Kidney (tissue), 14 donors: ENCODE data around the gene PPP2CA. TPM values are rescaled to one million over a fixed set of nuclear protein-coding genes. Genes with fewer than 3 reads are reported as not detected.
"Not testable (repeated sequence)": the region's sequence is repeated elsewhere in the genome, so short reads cannot be mapped to it uniquely, and the experiment has no call there.

Experiments
- DNase-seq, 5 donors: peaks; one replicate each; pipeline ENCODE4 v3.0.0-alpha.2; 2013 to 2020
- FAIRE-seq: peaks from 2 replicates; lab custom pipeline; 2012; peaks lifted over from hg19 to GRCh38; lab: Jason Lieb, UNC
- H3K27ac ChIP-seq, 2 donors: one replicate each; pipeline ENCODE4 v1.7.0; 2013; ENCODE audit warnings: low read depth in 2 of 2, low read length in 2 of 2, inconsistent platforms in 1 of 2
- H3K27me3 ChIP-seq: one replicate; pipeline ENCODE4 v1.7.1; 2013; ENCODE audit warnings: low read length, inconsistent platforms; ENCODE audit not compliant: control insufficient read depth, insufficient read depth
- H3K36me3 ChIP-seq, 3 donors: one replicate each; pipeline versions ENCODE4 v1.7.0 to v1.7.1; 2013; ENCODE audit warnings: low read length in 3 of 3, control low read depth in 1 of 3, inconsistent platforms in 1 of 3; ENCODE audit not compliant: insufficient read depth in 3 of 3, control insufficient read depth in 2 of 3
- H3K4me1 ChIP-seq, 3 donors: one replicate each; pipeline versions ENCODE4 v1.7.0 to v1.7.1; 2013; ENCODE audit warnings: low read length in 3 of 3, inconsistent platforms in 1 of 3, low read depth in 1 of 3; ENCODE audit not compliant: control insufficient read depth in 2 of 3, insufficient read depth in 2 of 3
- H3K4me3 ChIP-seq, 3 donors: one replicate each; pipeline versions ENCODE4 v1.7.0 to v1.8.1; 2013; ENCODE audit warnings: low read length in 3 of 3, control low read depth in 1 of 3, inconsistent platforms in 1 of 3
- H3K9ac ChIP-seq, 3 donors: one replicate each; pipeline versions ENCODE4 v1.7.0 to v1.7.1; 2013; ENCODE audit warnings: low read length in 3 of 3, control low read depth in 1 of 3, inconsistent platforms in 1 of 3
- H3K9me3 ChIP-seq, 3 donors: one replicate each; pipeline versions ENCODE4 v1.7.0 to v1.7.1; 2013; ENCODE audit warnings: low read length in 3 of 3, control low read depth in 1 of 3, inconsistent platforms in 1 of 3; ENCODE audit not compliant: control insufficient read depth in 2 of 3, insufficient read depth in 1 of 3
- CTCF ChIP-seq: IDR thresholded peaks from 3 replicates; pipeline ENCODE4 v1.5.1; 2012; ENCODE audit warnings: mild to moderate bottlenecking, moderate library complexity, borderline replicate concordance; ENCODE audit not compliant: insufficient read depth; ENCODE audit errors: extremely low read depth
- intact Hi-C: fragments of 100-400 bp; cut with DNase I; formaldehyde crosslinking; loops from one replicate; pipeline ENCODE4 v1.11.1; 2022
- polyA plus RNA-seq: library from polyadenylated mRNA; stranded (reverse); fragments of 350-450 nt; fragmentation: Illumina TruSeq; extraction: RNeasy Lipid Tissue Mini Kit (QIAGEN cat#74804); gene quantifications from one replicate; pipeline ENCODE4 v1.2.3, GENCODE V29; 2014; ENCODE audit warnings: low read depth, low replicate concordance; ENCODE audit not compliant: insufficient read depth
- total RNA-seq: library from RNA; stranded (reverse); fragmentation: NEBNext Ultra II Directional; extraction: Animal tissue kit (Norgen Biotek cat#: 25700); gene quantifications from one replicate; pipeline ENCODE4 v1.2.1, GENCODE V29; 2021
- donor health status: control.
- donor health status: control.
- donor health status: control.
- donor health status: control.
- donor health status: control.
- donor health status: DM: yes; HTN: yes; CAD: no.
- donor health status: Normal renal cell carcinoma (clear cell type).

The PPP2CA gene
- total and polyA plus RNA-seq, 2 donors from 2014 or later, result 94.8 to 121 TPM

GRCh38 chr5:134215757-134216156 lies 10.1 kb downstream of the PPP2CA start:
- peaks cover 0 to 23% (median 11%) of the 10 kb centered on the region in 3 donors for H3K4me1 ChIP-seq
- intact Hi-C loops, result no loop called here

GRCh38 chr5:134211263-134212031 lies 14.4 kb downstream of the PPP2CA start:
- H3K27ac ChIP-seq, H3K27me3 ChIP-seq, intact Hi-C loops, H3K4me3 ChIP-seq, FAIRE-seq, H3K9me3 ChIP-seq, H3K9ac ChIP-seq, H3K36me3 ChIP-seq: not testable (repeated sequence)
- H3K4me1 ChIP-seq, result peaks cover 0 to 14% (median 10%) of the 10 kb centered on the region in 3 donors
- peak in 1 of 5 donors; percentile 41 for DNase-seq

More at GRCh38 chr5:134215757-134216156, 10.1 kb downstream of the PPP2CA start:
- FAIRE-seq (no peak), DNase-seq (no peak)
- H3K36me3 ChIP-seq, result peaks cover 0 to under 1% (median under 1%) of the 10 kb centered on the region in 3 donors
- no peak overlapping the region for H3K9ac ChIP-seq
- no peak overlapping the region for H3K4me3 ChIP-seq
- no peaks in the 10 kb centered on the region for H3K27me3 ChIP-seq
- no peak for TF ChIP-seq CTCF
- peaks cover 0 to 4% (median 0%) of the 10 kb centered on the region in 3 donors for H3K9me3 ChIP-seq
- no peak overlapping the region for H3K27ac ChIP-seq

- peaks cover 0 to 4% (median 0%) of the 10 kb centered on the region in 3 donors for H3K9me3 ChIP-seq
- H3K36me3 ChIP-seq, result peaks cover 0 to 2% (median 0%) of the 10 kb centered on the region in 3 donors
- H3K27ac ChIP-seq, result no peak overlapping the region
- H3K27me3 ChIP-seq, result no peaks in the 10 kb centered on the region
- FAIRE-seq (no peak), DNase-seq (peak in 1 of 5 donors; percentile 32)
- no peak for TF ChIP-seq CTCF
- H3K9ac ChIP-seq, result no peak overlapping the region
- peaks cover 0 to 11% (median 8%) of the 10 kb centered on the region in 3 donors for H3K4me1 ChIP-seq
- H3K4me3 ChIP-seq, result no peak overlapping the region
- intact Hi-C loops, result no loop called here
Observed at GRCh38 chr5:134209477-134210245, 16.2 kb downstream of the PPP2CA start.

- Histone ChIP-seq H3K27ac (no peak overlapping the region), H3K9ac (no peak overlapping the region), H3K9me3 (no peaks in the 10 kb centered on the region), H3K4me3 (no peak overlapping the region), H3K27me3 (no peaks in the 10 kb centered on the region), H3K36me3 (peaks cover 2 to 17% (median 3%) of the 10 kb centered on the region in 3 donors), H3K4me1 (peaks cover 0 to 11% (median 8%) of the 10 kb centered on the region in 3 donors)
- FAIRE-seq (no peak), DNase-seq (no peak)
- no peak for TF ChIP-seq CTCF
- intact Hi-C loops, result no loop called here
Observed at GRCh38 chr5:134207696-134208095, 18.2 kb downstream of the PPP2CA start.
